Keratinocyte (primary cell): ENCODE measurements around the gene FOS. TPM values are rescaled to one million over a fixed set of nuclear protein-coding genes. Genes with fewer than 3 reads are reported as not detected.

ENCODE experiments used
- DNase-seq: peaks from one replicate; pipeline ENCODE4 v3.0.0-alpha.2; 2011; ENCODE audit warnings: low read depth, missing footprints, low spot score
- FAIRE-seq: peaks from 2 replicates; lab custom pipeline; 2011; peaks lifted over from hg19 to GRCh38; lab: Jason Lieb, UNC
- H2AFZ ChIP-seq: 2 replicates; pipeline ENCODE4 v1.6.0; 2012; ENCODE audit warnings: low read length, control low read depth, inconsistent platforms; ENCODE audit not compliant: control insufficient read depth
- H3K27ac ChIP-seq: 2 replicates; pipeline ENCODE4 v1.5.1; 2011; ENCODE audit warnings: low read length; ENCODE audit not compliant: control insufficient read depth, insufficient read depth
- H3K27me3 ChIP-seq: 3 replicates; pipeline ENCODE4 v1.6.0; 2011; ENCODE audit warnings: low read length; ENCODE audit not compliant: control insufficient read depth, insufficient read depth; ENCODE audit errors: extremely low read depth
- H3K36me3 ChIP-seq, 2 experiments: 2 replicates in 1 of 2; 3 replicates in 1 of 2; pipeline ENCODE4 v1.5.1; 2011; ENCODE audit warnings: low read length in 2 of 2, mild to moderate bottlenecking in 1 of 2; ENCODE audit not compliant: control insufficient read depth in 2 of 2, insufficient read depth in 2 of 2; ENCODE audit errors: extremely low read depth in 1 of 2
- H3K4me1 ChIP-seq: 3 replicates; pipeline ENCODE4 v1.5.1; 2011; ENCODE audit warnings: low read length; ENCODE audit not compliant: control insufficient read depth, insufficient read depth; ENCODE audit errors: extremely low read depth
- H3K4me2 ChIP-seq: 3 replicates; pipeline ENCODE4 v1.6.0; 2011; ENCODE audit warnings: low read depth, low read length; ENCODE audit not compliant: control insufficient read depth, insufficient read depth; ENCODE audit errors: extremely low read depth
- H3K4me3 ChIP-seq, 3 experiments: fragments of 200-600 bp in 1 of 3; sonication (generic) in 1 of 3; 2 replicates in 2 of 3; 3 replicates in 1 of 3; pipeline ENCODE4 v1.5.1; 2011 to 2016; ENCODE audit warnings: low read length in 3 of 3, mild to moderate bottlenecking in 3 of 3, control low read depth in 2 of 3, inconsistent platforms in 1 of 3, low read depth in 1 of 3, mixed read lengths in 1 of 3, mixed run types in 1 of 3, moderate library complexity in 1 of 3; ENCODE audit not compliant: control insufficient read depth in 2 of 3, insufficient read depth in 2 of 3; ENCODE audit errors: extremely low read depth in 1 of 3
- H3K79me2 ChIP-seq: 2 replicates; pipeline ENCODE4 v1.6.0; 2012; ENCODE audit warnings: low read length; ENCODE audit not compliant: control insufficient read depth, insufficient read depth
- H3K9ac ChIP-seq: 3 replicates; pipeline ENCODE4 v1.6.0; 2011; ENCODE audit warnings: low read length; ENCODE audit not compliant: control insufficient read depth, insufficient read depth; ENCODE audit errors: extremely low read depth
- H3K9me1 ChIP-seq: 3 replicates; pipeline ENCODE4 v1.6.0; 2011; ENCODE audit warnings: low read length; ENCODE audit not compliant: control insufficient read depth, insufficient read depth; ENCODE audit errors: extremely low read depth
- H3K9me3 ChIP-seq: 2 replicates; pipeline ENCODE4 v1.5.1; 2012; ENCODE audit warnings: low read depth, low read length; ENCODE audit not compliant: control insufficient read depth
- H4K20me1 ChIP-seq: 3 replicates; pipeline ENCODE4 v1.6.0; 2011; ENCODE audit warnings: low read length; ENCODE audit not compliant: control insufficient read depth, insufficient read depth; ENCODE audit errors: extremely low read depth
- EZH2 ChIP-seq: IDR thresholded peaks from one replicate; pipeline ENCODE4 v1.6.1; 2012; ENCODE audit warnings: inconsistent platforms, mild to moderate bottlenecking, low read length, moderate library complexity
- dilution Hi-C: fragments of 300-500 bp; cut with MboI; formaldehyde crosslinking; loops from one replicate; pipeline ENCODE4 v1.7.0; 2020; ENCODE audit warnings: low sequenced_read_pairs; ENCODE audit not compliant: extremely low pct_ligation_motif_present
- polyA plus RNA-seq, 5 experiments: library from polyadenylated mRNA; depleted of rRNA in 3 of 5; stranded (reverse) in 3 of 5; stranded (forward) in 1 of 5; unstranded in 1 of 5; fragments of >200 nt; gene quantifications; 1 replicate in 1 of 5; 2 replicates in 3 of 5; 3 replicates in 1 of 5; pipeline versions ENCODE4 v1.2.1 to v1.2.3, GENCODE V29; 2011 to 2012; ENCODE audit warnings: missing spikeins in 2 of 5, low read depth in 1 of 5, low replicate concordance in 1 of 5
- TF ChIP-seq, protein P1 (sequence below), 3 experiments: IDR thresholded peaks in 1 of 3; conservative IDR thresholded peaks in 1 of 3; optimal IDR thresholded peaks in 1 of 3; 2 replicates in 2 of 3; 3 replicates in 1 of 3; pipeline versions ENCODE3 to v1.5.1; 2011; ENCODE audit warnings: low read length in 3 of 3, mild to moderate bottlenecking in 3 of 3, moderate library complexity in 2 of 3, control low read depth in 1 of 3, inconsistent platforms in 1 of 3; ENCODE audit not compliant: insufficient read depth in 2 of 3; ENCODE audit errors: extremely low read depth in 1 of 3

Gene FOS
- polyA plus RNA-seq, 1 donor (not counting 4 experiments of a cell fraction or from before 2014, with no cell fraction given), result 121 TPM

DNA sequence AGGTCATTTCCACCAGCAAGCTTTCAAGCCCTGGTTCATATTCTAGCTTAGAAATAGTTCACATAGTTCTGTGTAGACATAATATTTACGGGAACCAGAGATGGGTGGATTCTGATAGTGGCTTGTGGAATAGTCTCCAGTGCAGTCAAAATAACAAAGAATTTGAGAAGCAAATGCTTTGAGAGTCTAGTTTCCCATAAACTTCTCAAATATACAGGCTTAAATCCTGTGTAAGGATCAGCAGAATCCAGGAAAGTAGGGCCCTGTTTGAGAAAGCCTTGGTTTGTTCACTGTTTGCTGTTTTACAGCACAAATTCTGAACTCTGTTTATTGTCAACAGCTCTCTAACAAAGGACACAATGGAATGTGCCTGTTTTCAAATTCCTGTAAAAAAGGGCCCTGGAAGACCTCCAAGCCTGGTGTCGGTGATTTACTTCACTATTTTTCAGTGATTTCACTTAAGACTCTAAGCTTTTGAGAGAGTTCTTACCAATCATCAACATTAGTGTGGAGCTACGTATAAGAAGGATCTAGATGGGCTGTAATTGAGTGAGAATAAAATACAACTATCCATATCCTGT is 11.4 kb upstream of the FOS start:
- H3K4me2 ChIP-seq, result no peak overlapping the region
- dilution Hi-C loops, result no loop called here
- no peaks in the 10 kb centered on the region for H3K9me3 ChIP-seq
- H4K20me1 ChIP-seq, result no peaks in the 10 kb centered on the region
- FAIRE-seq (no peak), DNase-seq (no peak)
- no peak for TF ChIP-seq EZH2
- no peaks in the 10 kb centered on the region for H3K79me2 ChIP-seq
- H3K4me3 ChIP-seq, result no peak overlapping the region
- peaks cover 13% of the 10 kb centered on the region for H3K4me1 ChIP-seq
- H2AFZ ChIP-seq, result no peak overlapping the region
- no peaks in the 10 kb centered on the region for H3K27me3 ChIP-seq
- H3K9me1 ChIP-seq, result no peaks in the 10 kb centered on the region
- no peaks in the 10 kb centered on the region for H3K36me3 ChIP-seq
- no peak overlapping the region for H3K27ac ChIP-seq
- no peak overlapping the region for H3K9ac ChIP-seq

DNA sequence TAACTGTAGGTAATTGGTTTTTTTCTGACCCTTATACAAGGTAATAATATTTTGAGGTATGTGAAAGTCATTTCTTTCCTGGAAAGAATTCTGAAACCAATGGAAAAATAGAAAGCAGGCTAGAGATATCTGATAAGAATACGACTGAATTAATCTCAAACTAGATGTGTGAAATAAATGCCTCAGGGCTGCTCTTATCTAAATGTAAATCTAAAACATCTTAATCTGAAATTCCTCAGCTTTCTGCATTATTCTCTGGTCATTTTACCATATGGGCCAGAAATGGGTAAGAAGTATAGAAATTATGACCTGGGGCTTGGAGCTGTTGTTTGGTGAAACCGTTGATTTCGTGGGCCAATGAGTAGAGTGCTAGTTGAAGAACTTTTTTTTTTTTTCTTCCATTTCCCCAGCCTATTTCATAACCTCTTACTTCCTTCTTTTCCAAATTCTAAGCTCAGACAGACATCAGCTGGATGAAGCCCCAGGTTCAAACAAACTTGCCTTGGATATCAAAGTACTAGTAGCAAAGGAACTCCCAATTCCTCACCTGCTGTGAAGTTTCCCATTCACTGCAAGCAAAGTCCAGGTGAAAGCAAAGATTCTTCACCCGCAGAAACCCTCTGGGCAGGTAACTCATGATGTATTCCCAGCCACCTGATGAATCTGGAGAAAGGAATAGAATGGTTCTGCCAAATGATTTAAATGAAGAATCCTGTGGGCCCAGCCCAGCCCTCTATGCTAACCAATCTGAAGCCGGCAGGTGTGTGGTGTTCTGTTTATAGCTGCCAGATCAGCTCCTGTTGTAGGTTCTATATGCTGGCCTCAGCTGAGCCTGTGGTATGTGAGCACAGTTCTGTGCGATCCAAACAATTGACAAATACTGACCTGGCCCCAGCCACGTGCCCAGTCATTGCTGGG is 9.7 kb upstream of the FOS start:
- no peak overlapping the region for H3K27ac ChIP-seq
- dilution Hi-C loops, result no loop called here

More for the DNA sequence above, 9.7 kb upstream of the FOS start:
- Histone ChIP-seq H2AFZ (no peak overlapping the region), H3K79me2 (no peaks in the 10 kb centered on the region), H3K9me1 (no peaks in the 10 kb centered on the region), H3K9ac (no peak overlapping the region), H3K9me3 (no peaks in the 10 kb centered on the region), H4K20me1 (no peaks in the 10 kb centered on the region), H3K27me3 (no peaks in the 10 kb centered on the region), H3K36me3 (no peaks in the 10 kb centered on the region), H3K4me3 (no peak overlapping the region), H3K4me1 (peaks cover 16% of the 10 kb centered on the region), H3K4me2 (no peak overlapping the region)
- TF ChIP-seq EZH2, result no peak
- TF ChIP-seq, protein P1, sequence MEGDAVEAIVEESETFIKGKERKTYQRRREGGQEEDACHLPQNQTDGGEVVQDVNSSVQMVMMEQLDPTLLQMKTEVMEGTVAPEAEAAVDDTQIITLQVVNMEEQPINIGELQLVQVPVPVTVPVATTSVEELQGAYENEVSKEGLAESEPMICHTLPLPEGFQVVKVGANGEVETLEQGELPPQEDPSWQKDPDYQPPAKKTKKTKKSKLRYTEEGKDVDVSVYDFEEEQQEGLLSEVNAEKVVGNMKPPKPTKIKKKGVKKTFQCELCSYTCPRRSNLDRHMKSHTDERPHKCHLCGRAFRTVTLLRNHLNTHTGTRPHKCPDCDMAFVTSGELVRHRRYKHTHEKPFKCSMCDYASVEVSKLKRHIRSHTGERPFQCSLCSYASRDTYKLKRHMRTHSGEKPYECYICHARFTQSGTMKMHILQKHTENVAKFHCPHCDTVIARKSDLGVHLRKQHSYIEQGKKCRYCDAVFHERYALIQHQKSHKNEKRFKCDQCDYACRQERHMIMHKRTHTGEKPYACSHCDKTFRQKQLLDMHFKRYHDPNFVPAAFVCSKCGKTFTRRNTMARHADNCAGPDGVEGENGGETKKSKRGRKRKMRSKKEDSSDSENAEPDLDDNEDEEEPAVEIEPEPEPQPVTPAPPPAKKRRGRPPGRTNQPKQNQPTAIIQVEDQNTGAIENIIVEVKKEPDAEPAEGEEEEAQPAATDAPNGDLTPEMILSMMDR (optimal IDR thresholded peaks at IDR 0.05 in 1 of 3, IDR thresholded peaks at IDR 0.05 in 1 of 3, conservative IDR thresholded peaks at IDR 0.05 in 1 of 3; ENCODE audit: extremely low read depth in 1 of 3, insufficient read depth in 2 of 3, low read length in 3 of 3), result no peak
- FAIRE-seq, result no peak
- no peak for DNase-seq
